Activated CD4-positive, alpha-beta T cell treated with anti-CD3 and anti-CD28 coated beads for 4 hours (primary cell): ENCODE measurements around the gene ADH1A.
"Not testable (repeated sequence)": the region's sequence is repeated elsewhere in the genome, so short reads cannot be mapped to it uniquely, and the experiment has no call there.

ENCODE experiments used
- DNase-seq, 2 donors: peaks; one replicate each; pipeline ENCODE4 v3.0.0-alpha.2; 2020

ADH1A gene

GRCh38 chr4:99290848-99291786 lies at the start of gene ADH1A:
TSS of gene ADH1A (minus strand) at chr4:99290985. CDS start at chr4:99290914, 71 bp downstream.
- DNase-seq, result no peak

GRCh38 chr4:99339172-99339571 lies 48.4 kb upstream of the ADH1A start:
- DNase-seq, result no peak

GRCh38 chr4:99336553-99336952 lies 45.8 kb upstream of the ADH1A start:
- DNase-seq, result no peak

- DNase-seq, result no peak
These were observed 44.1 kb upstream of the ADH1A start for GRCh38 chr4:99334880-99335279.

- DNase-seq, result no peak
These were observed 39.9 kb upstream of the ADH1A start for GRCh38 chr4:99330648-99331047.

GRCh38 chr4:99329876-99330275 lies 39.1 kb upstream of the ADH1A start:
- DNase-seq, result no peak

- DNase-seq, result no peak
These were observed 34.2 kb upstream of the ADH1A start for GRCh38 chr4:99324979-99325378.

- no peak for DNase-seq
These were observed 33.6 kb upstream of the ADH1A start for GRCh38 chr4:99324361-99324760.

GRCh38 chr4:99323756-99324155 lies 33.0 kb upstream of the ADH1A start:
- DNase-seq, result no peak

GRCh38 chr4:99321241-99322191 lies 30.7 kb upstream of the ADH1A start, which contains the start of gene ADH1B:
TSS of gene ADH1B (minus strand) at chr4:99321401. CDS start at chr4:99321331, 70 bp downstream.
- DNase-seq, result no peak

GRCh38 chr4:99317811-99318210 lies 27.0 kb upstream of the ADH1A start:
- DNase-seq, result not testable (repeated sequence)

GRCh38 chr4:99317354-99317753 lies 26.6 kb upstream of the ADH1A start:
- no peak for DNase-seq

- no peak for DNase-seq
These were observed 25.1 kb upstream of the ADH1A start for GRCh38 chr4:99315839-99316238.

- DNase-seq, result no peak
These were observed 23.4 kb upstream of the ADH1A start for GRCh38 chr4:99314211-99314610.

GRCh38 chr4:99310389-99310788 lies 19.6 kb upstream of the ADH1A start:
- no peak for DNase-seq

GRCh38 chr4:99305638-99306400 lies 15.0 kb upstream of the ADH1A start:
- no peak for DNase-seq

- no peak for DNase-seq
These were observed 10.8 kb upstream of the ADH1A start for GRCh38 chr4:99301376-99302164.

- no peak for DNase-seq
These were observed 10.1 kb upstream of the ADH1A start for GRCh38 chr4:99300934-99301333.

- no peak for DNase-seq
These were observed 2.6 kb upstream of the ADH1A start for GRCh38 chr4:99293357-99293756.

GRCh38 chr4:99285387-99285786 lies 5.4 kb downstream of the ADH1A start:
- no peak for DNase-seq

GRCh38 chr4:99282731-99283130 lies 8.1 kb downstream of the ADH1A start:
- DNase-seq, result no peak

- no peak for DNase-seq
These were observed 9.5 kb downstream of the ADH1A start for GRCh38 chr4:99281261-99281660.
